NOMO-1 treated with dmso at 0.1 percent for 144 hours (cell line): ENCODE results near the gene NUP160.
"Not testable (repeated sequence)": the region's sequence is repeated elsewhere in the genome, so short reads cannot be mapped to it uniquely, and the experiment has no call there.

Source experiments
- DNase-seq: peaks from one replicate; lab custom pipeline; 2025; ENCODE audit not compliant: unreplicated experiment; lab: John Stamatoyannopoulos, UW

NUP160 gene

GRCh38 chr11:47800759-47801158, 47.4 kb downstream of the NUP160 start:
- no peak for DNase-seq

GRCh38 chr11:47797633-47798032, 50.5 kb downstream of the NUP160 start:
- peak; percentile 9 for DNase-seq

- no peak for DNase-seq
These were observed 56.2 kb downstream of the NUP160 start for GRCh38 chr11:47791774-47792430.

- not testable (repeated sequence) for DNase-seq
These were observed 58.1 kb downstream of the NUP160 start for GRCh38 chr11:47790017-47790416.

- no peak for DNase-seq
These were observed 60.0 kb downstream of the NUP160 start for GRCh38 chr11:47788181-47788580.

GRCh38 chr11:47786373-47786772, 61.8 kb downstream of the NUP160 start:
- no peak for DNase-seq

GRCh38 chr11:47784785-47785381, 63.3 kb downstream of the NUP160 start:
- no peak for DNase-seq

- no peak for DNase-seq
These were observed 65.0 kb downstream of the NUP160 start for GRCh38 chr11:47783087-47783610.

GRCh38 chr11:47778878-47779483, 69.2 kb downstream of the NUP160 start:
- no peak for DNase-seq

GRCh38 chr11:47775240-47775869, 72.8 kb downstream of the NUP160 start:
- no peak for DNase-seq

GRCh38 chr11:47773882-47774281, 74.3 kb downstream of the NUP160 start:
- DNase-seq = no peak

- DNase-seq = not testable (repeated sequence)
These were observed 78.6 kb downstream of the NUP160 start for GRCh38 chr11:47769556-47769955.

- DNase-seq = peak; percentile 31
These were observed 80.0 kb downstream of the NUP160 start for GRCh38 chr11:47768101-47768612.

- peak; percentile 72 for DNase-seq
These were observed 81.5 kb downstream of the NUP160 start for GRCh38 chr11:47766509-47767227.

- DNase-seq = no peak
These were observed 83.1 kb downstream of the NUP160 start for GRCh38 chr11:47765086-47765485.

GRCh38 chr11:47759291-47759690, 88.9 kb downstream of the NUP160 start:
- DNase-seq = not testable (repeated sequence)

- DNase-seq = no peak
These were observed 91.9 kb downstream of the NUP160 start for GRCh38 chr11:47756208-47756607.

GRCh38 chr11:47750725-47751124, 97.4 kb downstream of the NUP160 start:
- no peak for DNase-seq

- not testable (repeated sequence) for DNase-seq
These were observed 105.7 kb downstream of the NUP160 start for GRCh38 chr11:47742494-47742893.

- DNase-seq = not testable (repeated sequence)
These were observed 110.3 kb downstream of the NUP160 start for GRCh38 chr11:47737817-47738216.

GRCh38 chr11:47732271-47732670, 115.9 kb downstream of the NUP160 start:
- DNase-seq = no peak
